ENCODE measurements around the gene TRPV5.

DNA sequence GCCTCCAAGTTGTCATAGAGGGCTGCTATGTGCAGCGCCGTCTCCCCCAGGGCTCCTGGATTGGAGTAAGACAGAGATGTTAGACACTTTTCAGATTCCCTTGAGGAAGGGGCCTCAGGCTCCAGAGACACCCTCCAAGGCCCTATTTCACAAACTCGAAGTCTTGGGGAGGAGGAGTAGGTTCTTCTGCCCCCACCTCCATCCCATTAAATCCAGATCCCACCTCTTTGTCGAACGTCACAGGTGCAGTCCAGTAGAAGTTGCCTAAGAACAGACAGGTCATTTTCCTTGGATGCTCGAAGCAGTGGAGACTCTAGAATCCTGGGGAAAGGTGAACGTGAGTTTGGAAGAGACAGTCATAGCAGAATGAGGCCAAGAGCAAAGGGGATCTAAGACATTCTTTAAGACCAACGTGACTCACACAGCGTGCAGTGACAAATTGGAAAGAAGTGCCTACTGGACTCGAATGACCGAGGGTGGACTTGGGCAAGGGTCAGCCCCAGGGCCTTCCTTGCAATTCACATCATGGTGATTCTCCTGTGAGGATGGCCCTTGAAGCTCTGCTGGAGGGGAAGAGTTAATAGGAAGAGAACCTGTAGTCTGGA, 3.3 kb downstream of the TRPV5 start:
- TF ChIP-seq, protein P1, sequence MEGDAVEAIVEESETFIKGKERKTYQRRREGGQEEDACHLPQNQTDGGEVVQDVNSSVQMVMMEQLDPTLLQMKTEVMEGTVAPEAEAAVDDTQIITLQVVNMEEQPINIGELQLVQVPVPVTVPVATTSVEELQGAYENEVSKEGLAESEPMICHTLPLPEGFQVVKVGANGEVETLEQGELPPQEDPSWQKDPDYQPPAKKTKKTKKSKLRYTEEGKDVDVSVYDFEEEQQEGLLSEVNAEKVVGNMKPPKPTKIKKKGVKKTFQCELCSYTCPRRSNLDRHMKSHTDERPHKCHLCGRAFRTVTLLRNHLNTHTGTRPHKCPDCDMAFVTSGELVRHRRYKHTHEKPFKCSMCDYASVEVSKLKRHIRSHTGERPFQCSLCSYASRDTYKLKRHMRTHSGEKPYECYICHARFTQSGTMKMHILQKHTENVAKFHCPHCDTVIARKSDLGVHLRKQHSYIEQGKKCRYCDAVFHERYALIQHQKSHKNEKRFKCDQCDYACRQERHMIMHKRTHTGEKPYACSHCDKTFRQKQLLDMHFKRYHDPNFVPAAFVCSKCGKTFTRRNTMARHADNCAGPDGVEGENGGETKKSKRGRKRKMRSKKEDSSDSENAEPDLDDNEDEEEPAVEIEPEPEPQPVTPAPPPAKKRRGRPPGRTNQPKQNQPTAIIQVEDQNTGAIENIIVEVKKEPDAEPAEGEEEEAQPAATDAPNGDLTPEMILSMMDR (IDR thresholded peaks at IDR 0.05): no peak
- no peak for TF ChIP-seq POLR2A (IDR thresholded peaks at IDR 0.05)
